GM19238 (cell line): ENCODE results near the gene ABCC10.
"Not testable (repeated sequence)": the region's sequence is repeated elsewhere in the genome, so short reads cannot be mapped to it uniquely, and the experiment has no call there.

Source experiments
- DNase-seq: peaks from one replicate; pipeline ENCODE4 v3.0.0; 2011; ENCODE audit warnings: low spot score; ENCODE audit not compliant: insufficient read length

Gene ABCC10

DNA sequence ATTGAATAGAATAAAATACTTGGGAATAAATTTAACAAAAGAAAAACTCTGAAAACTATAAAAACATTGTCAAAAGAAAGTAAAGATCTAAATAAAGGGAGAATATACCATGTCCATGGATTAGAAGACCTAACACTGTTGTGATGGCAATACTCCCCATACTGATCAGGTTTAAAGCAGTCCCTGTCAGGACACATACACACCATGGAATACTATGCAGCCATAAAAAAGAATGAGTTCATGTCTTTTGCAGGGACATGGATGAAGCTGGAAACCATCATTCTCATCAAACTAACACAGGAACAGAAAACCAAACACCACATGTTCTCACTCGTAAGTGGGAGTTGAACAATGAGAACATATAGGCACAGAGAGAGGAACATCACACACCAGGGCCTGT is 16.6 kb upstream of the ABCC10 start:
- DNase-seq = not testable (repeated sequence)

DNA sequence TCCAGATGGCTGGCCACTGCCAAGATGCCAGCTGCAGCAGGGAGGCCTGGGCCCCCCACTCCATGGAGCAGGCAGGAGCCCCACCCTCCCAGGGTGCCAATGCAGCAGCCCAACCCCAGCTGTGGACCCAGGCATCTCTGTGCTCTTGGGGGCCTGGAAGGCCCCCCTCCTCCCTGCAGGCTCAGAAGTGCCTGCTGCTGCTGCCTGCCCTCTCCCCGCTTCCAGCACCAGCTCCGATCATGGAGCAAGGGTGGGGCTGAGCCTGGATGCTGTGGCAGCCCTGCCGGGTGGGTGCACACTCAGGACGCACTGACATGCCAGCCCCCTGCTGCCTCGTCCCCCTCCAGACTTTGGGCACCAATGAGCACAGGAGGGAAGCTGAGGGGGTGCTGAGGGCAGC is 14.8 kb upstream of the ABCC10 start:
- DNase-seq = no peak

DNA sequence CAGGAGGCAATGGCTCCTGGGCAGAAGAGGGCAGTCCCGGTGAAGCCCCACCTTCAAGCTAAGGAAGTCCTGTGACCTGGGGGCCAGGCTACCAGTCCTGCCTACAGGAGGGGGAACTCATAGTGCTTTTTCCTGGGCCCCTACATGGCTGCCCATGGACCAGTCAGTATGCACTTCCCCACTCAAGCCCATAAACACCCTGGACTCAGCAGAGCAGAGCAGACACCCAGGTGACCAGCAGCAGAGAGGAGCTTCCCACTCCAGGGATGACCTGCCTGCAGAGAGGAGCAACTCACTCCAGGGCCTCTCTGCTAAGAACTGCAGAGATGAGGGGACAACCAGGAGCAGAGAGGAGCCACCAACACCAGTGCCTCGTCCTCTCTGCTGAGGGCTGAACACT is 14.3 kb upstream of the ABCC10 start:
- no peak for DNase-seq

DNA sequence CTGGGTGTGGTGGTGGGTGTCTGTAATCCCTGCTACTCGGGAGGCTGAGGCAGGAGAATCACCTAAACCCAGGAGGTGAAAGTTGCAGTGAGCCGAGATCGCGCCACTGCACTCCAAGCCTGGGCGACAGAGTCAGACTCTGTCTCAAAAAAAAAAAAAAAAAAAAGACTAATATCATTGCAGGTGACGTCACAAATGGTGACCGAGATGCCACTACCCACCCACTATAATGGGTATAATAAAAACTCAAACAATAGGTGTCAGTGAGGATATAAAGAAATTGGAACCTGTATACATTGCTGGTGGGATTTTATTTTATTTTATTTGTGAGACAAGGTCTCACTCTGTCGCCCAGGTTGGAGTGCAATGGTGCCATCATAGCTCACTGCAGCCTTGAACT is 12.1 kb upstream of the ABCC10 start:
- DNase-seq = not testable (repeated sequence)

- no peak for DNase-seq
These were observed 10.4 kb upstream of the ABCC10 start for GRCh38 chr6:43416935-43417334.

GRCh38 chr6:43420012-43420709 is 7.2 kb upstream of the ABCC10 start:
- DNase-seq = no peak

DNA sequence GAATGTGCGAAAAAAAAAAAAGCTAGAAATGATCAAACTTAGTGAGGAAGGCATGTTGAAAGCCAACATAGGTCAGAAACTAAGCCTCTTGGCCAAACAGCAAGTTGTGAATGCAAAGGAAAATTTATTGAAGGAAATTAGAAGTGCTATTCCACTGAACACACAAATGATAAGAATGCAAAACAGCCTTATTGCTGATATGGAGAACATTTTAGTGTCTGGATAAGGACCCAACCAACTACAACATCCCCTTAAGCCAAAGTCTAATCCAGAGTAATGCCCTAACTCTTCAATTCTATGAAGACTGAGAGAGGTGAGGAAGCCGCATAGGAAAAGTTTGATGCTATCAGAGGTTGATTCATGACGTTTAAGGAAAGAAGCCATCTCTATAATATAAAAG is 5.5 kb upstream of the ABCC10 start:
- no peak for DNase-seq

DNA sequence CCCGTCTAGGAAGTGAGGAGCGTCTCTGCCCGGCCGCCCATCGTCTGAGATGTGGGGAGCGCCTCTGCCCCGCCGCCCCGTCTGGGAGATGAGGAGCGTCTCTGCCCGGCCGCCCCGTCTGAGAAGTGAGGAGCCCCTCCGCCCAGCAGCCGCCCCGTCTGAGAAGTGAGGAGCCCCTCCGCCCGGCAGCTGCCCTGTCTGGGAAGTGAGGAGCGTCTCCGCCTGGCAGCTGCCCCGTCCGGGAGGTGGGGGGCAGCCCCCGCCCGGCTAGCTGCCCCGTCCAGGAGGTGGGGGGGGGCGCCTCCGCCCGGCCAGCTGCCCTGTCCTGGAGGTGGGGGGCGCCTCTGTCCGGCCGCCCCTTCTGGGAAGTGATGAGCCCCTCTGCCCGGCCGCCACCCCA is 2.3 kb upstream of the ABCC10 start:
- DNase-seq = not testable (repeated sequence)

GRCh38 chr6:43426928-43427405 is 374 bp upstream of the ABCC10 start:
- no peak for DNase-seq

DNA sequence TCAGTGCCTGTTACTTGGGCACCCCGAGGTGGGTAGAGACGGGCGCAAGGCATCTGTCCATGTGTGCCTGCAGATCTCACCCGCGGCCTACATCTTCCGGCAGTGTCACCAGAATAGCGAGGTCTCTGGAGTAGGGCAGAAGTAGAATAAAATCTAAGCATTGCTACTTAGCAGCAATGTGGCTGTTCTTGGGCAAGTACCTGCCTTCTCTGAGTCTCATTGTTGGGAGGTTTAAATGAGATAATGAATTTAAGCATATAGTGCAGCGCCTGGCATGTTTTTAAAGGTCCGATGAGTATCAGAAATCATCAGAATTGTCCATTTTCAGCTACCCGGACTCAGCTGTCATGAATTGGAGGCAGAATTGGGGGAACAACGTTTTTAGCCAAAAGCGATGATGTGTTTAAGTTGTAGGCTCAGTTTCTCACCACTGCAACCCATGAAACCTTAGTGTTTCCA is 800 bp downstream of the ABCC10 start:
- DNase-seq = no peak

- DNase-seq = no peak
These were observed 1.5 kb downstream of the ABCC10 start for GRCh38 chr6:43428874-43429273.

- no peak for DNase-seq
These were observed 4.9 kb downstream of the ABCC10 start for GRCh38 chr6:43432009-43432945.

DNA sequence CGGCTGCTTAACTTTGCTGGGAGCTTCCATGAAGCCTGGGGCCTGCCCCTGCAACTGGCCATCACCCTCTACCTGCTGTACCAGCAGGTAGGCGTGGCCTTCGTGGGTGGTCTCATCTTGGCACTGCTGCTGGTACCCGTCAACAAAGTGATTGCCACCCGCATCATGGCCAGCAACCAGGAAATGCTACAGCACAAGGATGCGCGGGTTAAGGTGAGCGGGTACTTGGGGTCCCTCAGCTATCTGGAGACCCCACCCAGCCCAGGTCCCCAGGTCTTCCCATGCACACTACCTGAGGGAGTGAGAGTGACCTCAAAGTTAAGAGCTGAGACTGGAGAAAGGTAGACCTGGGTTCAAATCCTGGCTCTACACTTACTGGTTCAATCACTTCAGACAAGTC is 5.8 kb downstream of the ABCC10 start:
- no peak for DNase-seq

DNA sequence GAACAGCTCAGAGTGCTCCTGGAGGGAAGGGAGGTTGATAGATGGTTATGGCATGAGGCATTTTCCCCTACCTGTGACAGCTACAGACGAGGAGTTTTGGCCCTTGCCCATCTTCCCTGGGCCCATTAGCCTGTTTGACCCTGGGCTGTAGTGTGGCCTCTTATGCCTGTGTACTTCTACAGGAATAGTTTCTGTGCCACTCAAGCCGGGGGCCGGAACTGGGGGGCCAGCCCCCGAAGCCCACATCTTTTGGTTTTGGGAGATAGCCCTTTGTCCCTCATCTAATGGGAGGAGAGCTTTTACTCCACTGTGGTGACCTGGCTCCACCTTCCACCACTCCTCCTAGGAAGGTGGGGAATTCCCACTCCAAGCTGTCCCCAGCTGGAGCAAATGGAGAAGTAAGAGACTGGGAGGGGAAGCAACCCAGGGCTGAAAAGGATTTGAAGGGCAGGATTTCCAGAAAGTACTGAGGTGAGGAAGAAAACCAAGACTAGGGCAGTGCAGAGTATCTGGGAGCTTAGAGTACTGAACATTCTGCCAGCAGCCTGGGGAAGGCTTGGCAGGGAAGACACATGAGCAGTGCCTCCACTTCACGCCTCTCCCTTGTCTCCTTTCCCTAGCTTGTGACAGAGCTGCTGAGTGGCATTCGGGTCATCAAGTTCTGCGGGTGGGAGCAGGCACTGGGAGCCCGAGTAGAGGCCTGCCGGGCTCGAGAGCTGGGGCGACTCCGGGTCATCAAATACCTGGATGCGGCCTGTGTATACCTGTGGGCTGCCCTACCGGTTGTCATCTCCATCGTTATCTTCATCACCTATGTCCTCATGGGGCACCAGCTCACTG is 6.9 kb downstream of the ABCC10 start:
- no peak for DNase-seq

- no peak for DNase-seq
These were observed 7.6 kb downstream of the ABCC10 start for GRCh38 chr6:43434943-43435342.

- DNase-seq = no peak
These were observed 8.5 kb downstream of the ABCC10 start for GRCh38 chr6:43435682-43436437.

- DNase-seq = no peak
These were observed 9.4 kb downstream of the ABCC10 start for GRCh38 chr6:43436577-43437282.

- no peak for DNase-seq
These were observed 10.4 kb downstream of the ABCC10 start for GRCh38 chr6:43437700-43438099.

DNA sequence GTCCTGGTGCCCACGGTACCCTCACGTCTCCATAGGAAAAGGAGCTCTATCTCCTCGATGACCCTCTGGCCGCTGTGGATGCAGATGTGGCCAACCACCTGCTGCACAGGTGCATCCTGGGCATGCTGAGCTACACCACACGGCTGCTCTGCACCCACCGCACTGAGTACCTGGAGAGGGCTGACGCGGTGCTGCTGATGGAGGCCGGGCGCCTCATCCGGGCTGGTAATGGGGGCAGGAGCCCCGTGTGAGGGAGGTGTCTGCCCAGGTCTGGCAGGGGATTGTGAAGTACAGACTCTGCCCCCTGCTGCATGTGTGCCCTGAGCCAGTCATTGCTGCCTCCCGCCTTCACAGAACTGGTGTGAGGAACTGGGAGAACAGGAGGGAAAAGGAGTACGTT is 15.6 kb downstream of the ABCC10 start:
- DNase-seq = no peak

DNA sequence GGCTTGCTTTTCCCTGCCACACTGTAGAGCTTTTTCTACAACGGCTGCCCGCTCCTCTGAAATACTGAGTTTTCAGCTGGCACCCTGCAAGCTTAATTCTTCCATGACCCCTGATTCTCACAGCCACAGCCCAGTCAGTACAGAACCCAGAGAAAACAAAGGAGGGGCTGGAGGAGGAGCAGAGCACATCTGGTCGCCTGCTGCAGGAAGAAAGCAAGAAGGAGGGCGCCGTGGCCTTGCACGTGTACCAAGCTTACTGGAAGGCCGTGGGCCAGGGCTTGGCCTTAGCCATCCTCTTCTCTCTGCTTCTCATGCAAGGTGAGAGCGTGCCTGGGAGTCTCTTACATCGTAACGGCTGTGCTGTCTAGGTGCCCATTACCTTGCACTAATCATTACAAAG is 16.7 kb downstream of the ABCC10 start:
- DNase-seq = no peak
